ENCODE measurements around the gene GLI3.

Gene GLI3

GRCh38 chr7:42099066-42099465, 137.9 kb downstream of the GLI3 start:
- no peak for DNase-seq (ENCODE audit: low read depth)

GRCh38 chr7:42097752-42098151, 139.3 kb downstream of the GLI3 start:
- TF ChIP-seq CTCF (conservative IDR thresholded peaks at IDR 0.05; ENCODE audit: low read depth, low read length), result peak; percentile 40
- H3K4me3 ChIP-seq (ENCODE audit: low read length), result no peak overlapping the region
- DNase-seq (ENCODE audit: low read depth), result no peak

More at GRCh38 chr7:42099066-42099465, 137.9 kb downstream of the GLI3 start:
- H3K4me3 ChIP-seq (ENCODE audit: low read length), result no peak overlapping the region
- TF ChIP-seq CTCF (conservative IDR thresholded peaks at IDR 0.05; ENCODE audit: low read depth, low read length), result no peak

- DNase-seq (ENCODE audit: low read depth), result no peak
- TF ChIP-seq CTCF (conservative IDR thresholded peaks at IDR 0.05; ENCODE audit: low read depth, low read length), result no peak
- no peak overlapping the region for H3K4me3 ChIP-seq (ENCODE audit: low read length)
These were observed 140.1 kb downstream of the GLI3 start for GRCh38 chr7:42096681-42097561.

- H3K4me3 ChIP-seq (ENCODE audit: low read length), result no peak overlapping the region
- DNase-seq (ENCODE audit: low read depth), result no peak
- no peak for TF ChIP-seq CTCF (conservative IDR thresholded peaks at IDR 0.05; ENCODE audit: low read depth, low read length)
These were observed 140.7 kb downstream of the GLI3 start for GRCh38 chr7:42096268-42096667.

GRCh38 chr7:42095791-42096190, 141.2 kb downstream of the GLI3 start:
- TF ChIP-seq CTCF (conservative IDR thresholded peaks at IDR 0.05; ENCODE audit: low read depth, low read length), result no peak
- DNase-seq (ENCODE audit: low read depth), result no peak

GRCh38 chr7:42093349-42093905, 143.6 kb downstream of the GLI3 start:
- no peak overlapping the region for H3K4me3 ChIP-seq (ENCODE audit: low read length)
- TF ChIP-seq CTCF (conservative IDR thresholded peaks at IDR 0.05; ENCODE audit: low read depth, low read length), result no peak
- DNase-seq (ENCODE audit: low read depth), result no peak

More at GRCh38 chr7:42095791-42096190, 141.2 kb downstream of the GLI3 start:
- no peak overlapping the region for H3K4me3 ChIP-seq (ENCODE audit: low read length)
